HCT116 (cell line): ENCODE measurements around the gene HSPA12B. TPM values are rescaled to one million over a fixed set of nuclear protein-coding genes. Genes with fewer than 3 reads are reported as not detected.
A peak's percentile ranks its signal among the peaks of the same experiment; 100 is the strongest.

ENCODE experiments used
- ATAC-seq: fragments of 200-7000 bp; cut with Tn5 transposase; 2 replicates; pipeline ENCODE4 v1.9.1; 2020; ENCODE audit warnings: mild to moderate bottlenecking, moderate library complexity
- BruUV-seq: library from RNA; stranded (reverse); fragments of 400-500 nt; replicated peaks from 2 replicates; lab custom pipeline; 2021; lab: Mats Ljungman, UMichigan
- CTCF ChIA-PET: fragments of 300-600 bp; sonication (Branson Sonifier 250); formaldehyde crosslinking; loops from one replicate; lab custom pipeline; 2021; ENCODE audit warnings: antibody characterized with exemption; lab: Charles Lee
- POLR2A ChIA-PET: fragments of 300-600, 350-600 bp; sonication (Branson Sonifier 250); formaldehyde crosslinking; loops from one replicate; lab custom pipeline; 2021; ENCODE audit warnings: antibody characterized with exemption; lab: Charles Lee
- RAD21 ChIA-PET, 2 experiments: fragments of 300-600 bp; sonication (Branson Sonifier 250); formaldehyde crosslinking; loops; one replicate each; lab custom pipeline; 2023; ENCODE audit warnings: low total read pairs in 2 of 2; ENCODE audit not compliant: uncharacterized antibody in 2 of 2, unreplicated experiment in 2 of 2, low non-redundant PET in 1 of 2; lab: Charles Lee
- DNase-seq: peaks from one replicate; pipeline ENCODE4 v3.0.0-alpha.2; 2010; ENCODE audit warnings: low read depth, low spot score
- H2AFZ ChIP-seq: fragments of 200-600 bp; shearing (Covaris generic), sonication (generic); 2 replicates; pipeline ENCODE4 v1.6.1; 2017; ENCODE audit warnings: low read depth, mixed run types, mixed read lengths, antibody characterized with exemption, low read length; ENCODE audit not compliant: poor library complexity, severe bottlenecking
- H3K27ac ChIP-seq: 2 replicates; pipeline ENCODE4 v1.5.1; 2012; ENCODE audit warnings: low read depth, low read length
- H3K27me3 ChIP-seq: fragments of 200-600 bp; sonication (generic); 2 replicates; pipeline ENCODE4 v1.6.1; 2016; ENCODE audit warnings: mixed run types, low read length, mixed read lengths; ENCODE audit not compliant: insufficient read depth
- H3K36me3 ChIP-seq, 2 experiments: fragments of 200-500 bp in 1 of 2; fragments of 200-600 bp in 1 of 2; sonication (Bioruptor generic) in 1 of 2; sonication (generic) in 1 of 2; 2 replicates each; pipeline versions ENCODE4 v1.5.1 to v1.6.1; 2014 to 2016; ENCODE audit warnings: low read length in 2 of 2, inconsistent platforms in 1 of 2, mixed read lengths in 1 of 2, mixed run types in 1 of 2; ENCODE audit not compliant: insufficient read depth in 2 of 2, control insufficient read depth in 1 of 2
- H3K4me1 ChIP-seq, 2 experiments: fragments of 200-600 bp in 1 of 2; sonication (generic) in 1 of 2; 2 replicates each; pipeline versions ENCODE4 v1.5.1 to v1.6.1; 2012 to 2017; ENCODE audit warnings: low read length in 2 of 2, inconsistent platforms in 1 of 2, mild to moderate bottlenecking in 1 of 2, mixed read lengths in 1 of 2, mixed run types in 1 of 2, moderate library complexity in 1 of 2; ENCODE audit not compliant: insufficient read depth in 2 of 2, control insufficient read depth in 1 of 2
- H3K4me2 ChIP-seq: fragments of 200-600 bp; sonication (generic); 2 replicates; pipeline ENCODE4 v1.6.1; 2017; ENCODE audit warnings: mixed run types, low read length, mixed read lengths
- H3K4me3 ChIP-seq, 2 experiments: fragments of 200-600 bp in 1 of 2; sonication (generic) in 1 of 2; replicated peaks in 1 of 2; 2 replicates each; pipeline ENCODE4 v1.5.1; 2011 to 2016; ENCODE audit warnings: low read length in 2 of 2, control low read depth in 1 of 2, low read depth in 1 of 2, mild to moderate bottlenecking in 1 of 2, mixed read lengths in 1 of 2, mixed run types in 1 of 2
- H3K79me2 ChIP-seq: fragments of 200-600 bp; sonication (generic); 2 replicates; pipeline ENCODE4 v1.6.1; 2017; ENCODE audit warnings: mild to moderate bottlenecking, mixed run types, low read length, moderate library complexity, mixed read lengths; ENCODE audit not compliant: insufficient read depth
- H3K9ac ChIP-seq: fragments of 200-600 bp; sonication (generic); 2 replicates; pipeline ENCODE4 v1.6.1; 2016; ENCODE audit warnings: low read length, mixed read lengths
- H3K9me2 ChIP-seq: fragments of 200-600 bp; sonication (generic), shearing (Covaris generic); 2 replicates; pipeline ENCODE4 v1.6.1; 2017; ENCODE audit warnings: mixed run types, mild to moderate bottlenecking, moderate library complexity; ENCODE audit not compliant: insufficient read depth
- H3K9me3 ChIP-seq, 2 experiments: fragments of 200-500 bp in 1 of 2; fragments of 200-600 bp in 1 of 2; sonication (Bioruptor generic) in 1 of 2; sonication (generic) in 1 of 2; 2 replicates each; pipeline ENCODE4 v1.6.1; 2014 to 2017; ENCODE audit warnings: low read length in 2 of 2, mixed read lengths in 2 of 2, inconsistent platforms in 1 of 2, low read depth in 1 of 2, mild to moderate bottlenecking in 1 of 2, mixed run types in 1 of 2, moderate library complexity in 1 of 2; ENCODE audit not compliant: control insufficient read depth in 1 of 2, insufficient read depth in 1 of 2
- H4K20me1 ChIP-seq: fragments of 200-600 bp; sonication (generic), shearing (Covaris generic); 2 replicates; pipeline ENCODE4 v1.6.1; 2017; ENCODE audit warnings: mixed run types, mild to moderate bottlenecking, moderate library complexity; ENCODE audit not compliant: insufficient read depth
- RAD21 ChIP-seq: IDR thresholded peaks from 2 replicates; pipeline ENCODE4 v1.6.1; 2012; ENCODE audit warnings: low read depth, mild to moderate bottlenecking
- SIN3A ChIP-seq: IDR thresholded peaks from 2 replicates; pipeline ENCODE4 v1.6.1; 2012; ENCODE audit warnings: low read depth
- SP1 ChIP-seq: IDR thresholded peaks from 2 replicates; pipeline ENCODE4 v1.6.1; 2012; ENCODE audit warnings: low read depth
- intact Hi-C: fragments of 100-400 bp; cut with micrococcal nuclease; formaldehyde crosslinking; loops from 2 replicates; pipeline ENCODE4 v1.10.0; 2022
- total RNA-seq: library from RNA; stranded (reverse); gene quantifications from one replicate; pipeline ENCODE4 v1.2.1, GENCODE V29; 2021; ENCODE audit not compliant: unreplicated experiment
- TF ChIP-seq, protein P1 (sequence below): IDR thresholded peaks from 2 replicates; pipeline ENCODE4 v1.6.1; 2012
- TF ChIP-seq, protein P2 (sequence below), 3 experiments: fragments of 200-600 bp in 1 of 3; sonication (generic) in 1 of 3; IDR thresholded peaks in 2 of 3; conservative IDR thresholded peaks in 1 of 3; 2 replicates each; pipeline ENCODE4 v1.5.1; 2012 to 2017; ENCODE audit warnings: low read depth in 2 of 3, low read length in 2 of 3, antibody characterized with exemption in 1 of 3, borderline replicate concordance in 1 of 3, control low read depth in 1 of 3, mild to moderate bottlenecking in 1 of 3, mixed read lengths in 1 of 3, mixed run types in 1 of 3, moderate library complexity in 1 of 3; ENCODE audit not compliant: insufficient read depth in 1 of 3
- TF ChIP-seq, protein P3 (sequence below): IDR thresholded peaks from 2 replicates; pipeline ENCODE4 v1.6.1; 2011; ENCODE audit warnings: mild to moderate bottlenecking, low read length, moderate library complexity; ENCODE audit not compliant: insufficient replicate concordance; ENCODE audit errors: extremely low read depth
- TF ChIP-seq, protein P4 (sequence below): IDR thresholded peaks from 2 replicates; pipeline ENCODE4 v1.6.1; 2012; ENCODE audit warnings: low read depth

Gene HSPA12B
- total RNA-seq, 1 experiment from 2014 or later, result not detected

DNA sequence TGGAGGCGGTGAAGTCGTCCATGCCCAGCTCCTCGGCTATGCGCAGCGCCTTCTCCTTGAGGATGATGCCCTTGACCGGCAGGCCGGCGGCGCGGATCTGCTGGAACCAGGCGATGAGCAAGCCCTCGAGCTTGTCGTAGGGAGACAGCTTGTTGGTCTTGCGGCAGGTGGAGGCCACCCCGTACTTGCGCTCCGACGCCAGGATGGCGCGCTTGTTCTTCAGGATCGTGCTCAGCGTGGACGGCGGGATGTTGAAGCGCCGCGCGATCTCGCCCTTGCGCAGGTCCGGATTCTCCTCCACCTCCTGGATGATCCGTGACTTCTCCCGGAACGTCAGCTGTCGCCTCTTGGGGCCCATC lies 53.6 kb downstream of the HSPA12B start:
- H3K36me3 ChIP-seq, result peaks cover 0 to 8% of the 10 kb centered on the region in 2 experiments; a peak in 1 of 4 replicates
- no peaks in the 10 kb centered on the region for H3K9me2 ChIP-seq
- no peak overlapping the region for H2AFZ ChIP-seq
- ChIA-PET RAD21 (interaction anchor here in 1 of 2 experiments (1.1 kb wide), 1 partner anchor 34 kb away, joined by 6 read pairs; the partner anchor contains the start of gene AP5S1), CTCF (interaction anchor here (0.6 to 2.5 kb wide), 11 partner anchors 10 to 117 kb away, joined by 3 to 19 read pairs (median 4); partner anchors contain the start of genes ADISSP, AP5S1 and CDC25B), POLR2A (interaction anchor here (2.9 kb wide), 1 partner anchor 33 kb away, joined by 16 read pairs; the partner anchor contains the start of gene AP5S1)
- peak overlapping the region; percentile 68 to 70 for H3K4me3 ChIP-seq
- intact Hi-C loops, result loop anchor here (5.0 kb wide), 1 partner anchor 301 kb away; no protein-coding TSS in a partner anchor
- no peaks in the 10 kb centered on the region for H4K20me1 ChIP-seq
- peak overlapping the region; percentile 81 for H3K27ac ChIP-seq
- DNase-seq (no peak), ATAC-seq (peak; percentile 48)
- H3K9ac ChIP-seq, result peak overlapping the region; percentile 72
- H3K79me2 ChIP-seq, result peaks cover 27% of the 10 kb centered on the region
- no peaks in the 10 kb centered on the region for H3K27me3 ChIP-seq
- H3K9me3 ChIP-seq, result no peaks in the 10 kb centered on the region
- peaks cover 25 to 41% of the 10 kb centered on the region in 2 experiments for H3K4me1 ChIP-seq
- peak overlapping the region; percentile 88 for H3K4me2 ChIP-seq
- no TSS peak for BruUV-seq
- TF ChIP-seq SIN3A, result no peak
- TF ChIP-seq, protein P1, sequence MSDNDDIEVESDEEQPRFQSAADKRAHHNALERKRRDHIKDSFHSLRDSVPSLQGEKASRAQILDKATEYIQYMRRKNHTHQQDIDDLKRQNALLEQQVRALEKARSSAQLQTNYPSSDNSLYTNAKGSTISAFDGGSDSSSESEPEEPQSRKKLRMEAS, result peak; percentile 61

DNA sequence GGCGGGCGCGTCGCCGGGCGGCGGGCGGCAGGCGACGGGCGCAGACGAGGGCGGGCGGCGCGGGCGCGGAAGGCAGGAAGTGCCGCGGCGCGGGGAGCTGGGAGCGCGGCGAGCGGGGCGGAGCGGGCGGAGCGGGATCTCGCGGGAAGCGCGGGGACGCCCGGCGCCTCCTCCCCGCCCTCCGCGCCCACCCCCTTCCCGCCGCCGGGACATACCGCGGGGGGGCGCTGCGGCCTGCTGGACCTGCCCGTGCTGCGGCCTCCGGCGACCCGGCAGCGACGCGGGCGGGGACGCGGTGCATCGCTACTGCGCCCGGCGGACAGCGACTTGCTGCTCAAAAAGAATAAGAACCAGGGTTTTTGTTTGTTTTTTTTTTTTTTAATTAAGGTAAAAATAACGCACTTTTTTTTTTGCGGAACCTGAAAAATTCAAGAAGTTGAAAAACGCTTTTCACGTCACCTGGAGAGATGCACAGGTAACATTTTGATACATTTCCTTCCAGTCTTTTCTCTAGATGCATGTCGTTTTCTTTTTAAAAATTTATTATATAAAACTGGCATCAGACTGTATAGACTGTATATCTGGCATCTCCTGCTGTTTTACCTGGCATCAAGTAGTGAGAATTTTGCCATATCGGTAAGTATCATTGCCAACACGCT lies 54.3 kb downstream of the HSPA12B start, which contains the start of gene CENPB:
CENPB (minus strand) TSS at position 76 of the 659 bp plus-strand sequence. CDS start 257 bp downstream, outside the sequence.
- Histone ChIP-seq H3K9me3 (no peaks in the 10 kb centered on the region), H2AFZ (peak within 1 kb of the TSS; percentile 14), H3K79me2 (peaks cover 27% of the 10 kb centered on the region), H3K36me3 (peaks cover 0 to 8% of the 10 kb centered on the region in 2 experiments; a peak in 1 of 4 replicates), H3K4me3 (peak within 1 kb of the TSS; percentile 68 to 70), H3K4me1 (peaks cover 25 to 40% of the 10 kb centered on the region in 2 experiments), H4K20me1 (no peaks in the 10 kb centered on the region), H3K9me2 (no peaks in the 10 kb centered on the region), H3K9ac (peak within 1 kb of the TSS; percentile 72), H3K27ac (peak within 1 kb of the TSS; percentile 81), H3K4me2 (peak within 1 kb of the TSS; percentile 88), H3K27me3 (no peaks in the 10 kb centered on the region)
- peak; percentile 57 for DNase-seq
- intact Hi-C loops, result loop anchor here (1.0 to 5.0 kb wide), 2 partner anchors 69 to 301 kb away; no protein-coding TSS in a partner anchor
- ChIA-PET POLR2A (interaction anchor here (1.0 to 2.9 kb wide), 2 partner anchors 19 to 32 kb away, joined by 5 to 16 read pairs; partner anchors contain the start of genes ADISSP and AP5S1), CTCF (interaction anchor here (0.6 to 2.5 kb wide), 12 partner anchors 9 to 116 kb away, joined by 3 to 19 read pairs (median 4); partner anchors contain the start of genes ADISSP, AP5S1 and CDC25B), RAD21 (interaction anchor here (0.6 to 1.2 kb wide), 6 partner anchors 31 to 109 kb away, joined by 3 to 7 read pairs (median 6); partner anchors contain the start of gene AP5S1 (in 1 of the 2))
- peak; percentile 88 for ATAC-seq
- no TSS peak for BruUV-seq
- TF ChIP-seq RAD21, result peak; percentile 84
- TF ChIP-seq, protein P2, sequence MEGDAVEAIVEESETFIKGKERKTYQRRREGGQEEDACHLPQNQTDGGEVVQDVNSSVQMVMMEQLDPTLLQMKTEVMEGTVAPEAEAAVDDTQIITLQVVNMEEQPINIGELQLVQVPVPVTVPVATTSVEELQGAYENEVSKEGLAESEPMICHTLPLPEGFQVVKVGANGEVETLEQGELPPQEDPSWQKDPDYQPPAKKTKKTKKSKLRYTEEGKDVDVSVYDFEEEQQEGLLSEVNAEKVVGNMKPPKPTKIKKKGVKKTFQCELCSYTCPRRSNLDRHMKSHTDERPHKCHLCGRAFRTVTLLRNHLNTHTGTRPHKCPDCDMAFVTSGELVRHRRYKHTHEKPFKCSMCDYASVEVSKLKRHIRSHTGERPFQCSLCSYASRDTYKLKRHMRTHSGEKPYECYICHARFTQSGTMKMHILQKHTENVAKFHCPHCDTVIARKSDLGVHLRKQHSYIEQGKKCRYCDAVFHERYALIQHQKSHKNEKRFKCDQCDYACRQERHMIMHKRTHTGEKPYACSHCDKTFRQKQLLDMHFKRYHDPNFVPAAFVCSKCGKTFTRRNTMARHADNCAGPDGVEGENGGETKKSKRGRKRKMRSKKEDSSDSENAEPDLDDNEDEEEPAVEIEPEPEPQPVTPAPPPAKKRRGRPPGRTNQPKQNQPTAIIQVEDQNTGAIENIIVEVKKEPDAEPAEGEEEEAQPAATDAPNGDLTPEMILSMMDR (IDR thresholded peaks at IDR 0.05 in 2 of 3, conservative IDR thresholded peaks at IDR 0.05 in 1 of 3; ENCODE audit: borderline replicate concordance in 1 of 3, insufficient read depth in 1 of 3, low read depth in 2 of 3, low read length in 2 of 3), result peak; percentile 58 to 91 (median 67)
- TF ChIP-seq SP1, result peak; percentile 34; the same call in 1 of the 2 replicates
- TF ChIP-seq, protein P3, sequence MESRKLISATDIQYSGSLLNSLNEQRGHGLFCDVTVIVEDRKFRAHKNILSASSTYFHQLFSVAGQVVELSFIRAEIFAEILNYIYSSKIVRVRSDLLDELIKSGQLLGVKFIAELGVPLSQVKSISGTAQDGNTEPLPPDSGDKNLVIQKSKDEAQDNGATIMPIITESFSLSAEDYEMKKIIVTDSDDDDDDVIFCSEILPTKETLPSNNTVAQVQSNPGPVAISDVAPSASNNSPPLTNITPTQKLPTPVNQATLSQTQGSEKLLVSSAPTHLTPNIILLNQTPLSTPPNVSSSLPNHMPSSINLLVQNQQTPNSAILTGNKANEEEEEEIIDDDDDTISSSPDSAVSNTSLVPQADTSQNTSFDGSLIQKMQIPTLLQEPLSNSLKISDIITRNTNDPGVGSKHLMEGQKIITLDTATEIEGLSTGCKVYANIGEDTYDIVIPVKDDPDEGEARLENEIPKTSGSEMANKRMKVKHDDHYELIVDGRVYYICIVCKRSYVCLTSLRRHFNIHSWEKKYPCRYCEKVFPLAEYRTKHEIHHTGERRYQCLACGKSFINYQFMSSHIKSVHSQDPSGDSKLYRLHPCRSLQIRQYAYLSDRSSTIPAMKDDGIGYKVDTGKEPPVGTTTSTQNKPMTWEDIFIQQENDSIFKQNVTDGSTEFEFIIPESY, result peak; percentile 91
- TF ChIP-seq, protein P4, sequence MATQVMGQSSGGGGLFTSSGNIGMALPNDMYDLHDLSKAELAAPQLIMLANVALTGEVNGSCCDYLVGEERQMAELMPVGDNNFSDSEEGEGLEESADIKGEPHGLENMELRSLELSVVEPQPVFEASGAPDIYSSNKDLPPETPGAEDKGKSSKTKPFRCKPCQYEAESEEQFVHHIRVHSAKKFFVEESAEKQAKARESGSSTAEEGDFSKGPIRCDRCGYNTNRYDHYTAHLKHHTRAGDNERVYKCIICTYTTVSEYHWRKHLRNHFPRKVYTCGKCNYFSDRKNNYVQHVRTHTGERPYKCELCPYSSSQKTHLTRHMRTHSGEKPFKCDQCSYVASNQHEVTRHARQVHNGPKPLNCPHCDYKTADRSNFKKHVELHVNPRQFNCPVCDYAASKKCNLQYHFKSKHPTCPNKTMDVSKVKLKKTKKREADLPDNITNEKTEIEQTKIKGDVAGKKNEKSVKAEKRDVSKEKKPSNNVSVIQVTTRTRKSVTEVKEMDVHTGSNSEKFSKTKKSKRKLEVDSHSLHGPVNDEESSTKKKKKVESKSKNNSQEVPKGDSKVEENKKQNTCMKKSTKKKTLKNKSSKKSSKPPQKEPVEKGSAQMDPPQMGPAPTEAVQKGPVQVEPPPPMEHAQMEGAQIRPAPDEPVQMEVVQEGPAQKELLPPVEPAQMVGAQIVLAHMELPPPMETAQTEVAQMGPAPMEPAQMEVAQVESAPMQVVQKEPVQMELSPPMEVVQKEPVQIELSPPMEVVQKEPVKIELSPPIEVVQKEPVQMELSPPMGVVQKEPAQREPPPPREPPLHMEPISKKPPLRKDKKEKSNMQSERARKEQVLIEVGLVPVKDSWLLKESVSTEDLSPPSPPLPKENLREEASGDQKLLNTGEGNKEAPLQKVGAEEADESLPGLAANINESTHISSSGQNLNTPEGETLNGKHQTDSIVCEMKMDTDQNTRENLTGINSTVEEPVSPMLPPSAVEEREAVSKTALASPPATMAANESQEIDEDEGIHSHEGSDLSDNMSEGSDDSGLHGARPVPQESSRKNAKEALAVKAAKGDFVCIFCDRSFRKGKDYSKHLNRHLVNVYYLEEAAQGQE, result no peak
